HG03135 (cell line): Measurements from ENCODE around the gene ASB6.
A peak's percentile ranks its signal among the peaks of the same experiment; 100 is the strongest.

Experiments
- ATAC-seq: cut with Tn5 transposase; IDR thresholded peaks from one replicate; pipeline ENCODE4 v1.9.1; 2021; ENCODE audit warnings: mild to moderate bottlenecking, moderate library complexity; ENCODE audit not compliant: unreplicated experiment

Gene ASB6

DNA sequence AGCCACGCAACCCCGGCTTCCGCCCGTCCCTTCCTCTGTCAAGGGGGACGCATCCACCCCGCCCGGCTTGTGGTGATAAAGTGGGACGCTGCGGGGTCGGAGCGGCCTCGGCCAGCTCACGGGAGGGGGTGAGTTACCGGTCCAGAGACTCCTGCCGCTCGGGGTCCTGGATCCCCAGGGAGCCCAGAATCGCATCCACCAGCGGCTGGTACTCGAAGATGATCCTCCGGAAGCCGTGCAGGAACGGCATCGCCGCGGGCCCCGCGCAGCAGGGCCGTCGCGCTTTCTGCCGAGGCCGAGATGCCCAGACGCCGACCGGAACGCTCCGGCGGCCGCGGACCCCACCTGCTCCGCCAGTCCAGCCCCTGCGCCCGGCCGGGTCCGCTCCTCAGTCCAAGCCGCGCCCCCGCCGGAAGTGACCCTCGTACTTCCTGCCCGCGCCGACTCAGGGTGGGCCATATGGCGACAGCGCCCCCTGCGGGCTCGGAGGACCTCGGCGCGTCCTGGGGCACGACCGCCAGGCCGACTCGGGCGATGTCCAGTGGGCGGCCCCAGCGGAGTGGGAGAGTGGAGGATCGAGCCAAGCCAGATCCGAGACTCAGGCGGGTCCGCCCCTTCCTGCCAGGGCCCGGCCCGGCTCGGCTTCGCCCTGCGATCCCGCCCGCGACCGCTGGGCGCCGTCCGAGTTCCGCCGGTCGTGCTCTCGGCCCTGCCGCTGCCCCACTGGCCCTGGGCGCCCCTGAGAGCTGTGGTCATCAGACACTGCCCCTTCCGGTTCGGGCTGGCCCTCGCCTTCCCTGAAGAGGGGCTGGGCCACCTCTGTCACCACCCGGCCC is at the start of gene ASB6:
Gene ASB6, minus strand, starts transcription at position 402 of the 836 bp plus-strand sequence. Its CDS starts 152 bp downstream, at position 250.
- peak; percentile 82 for ATAC-seq

- no peak for ATAC-seq
Measured at GRCh38 chr9:129688285-129689043, 46.5 kb upstream of the ASB6 start.

DNA sequence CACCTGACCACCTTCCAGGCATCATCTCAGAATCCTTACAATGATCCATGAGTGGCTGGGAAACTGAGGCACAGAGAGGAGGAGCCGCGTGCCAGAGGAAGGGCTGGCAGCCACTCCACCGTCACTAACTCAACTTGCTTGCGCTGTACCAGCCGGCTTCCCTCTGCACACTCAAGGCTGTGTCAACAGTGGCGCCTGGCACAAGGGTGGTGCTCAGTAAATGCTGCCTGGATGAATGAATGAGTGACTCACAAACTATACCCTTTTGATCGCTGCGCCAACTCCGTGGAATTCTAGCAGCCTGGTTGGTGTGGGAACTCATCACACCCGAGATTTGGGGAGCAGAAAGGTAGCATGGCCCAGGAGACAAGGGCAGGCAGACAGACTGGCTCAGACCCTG is 45.4 kb upstream of the ASB6 start:
- no peak for ATAC-seq

GRCh38 chr9:129686736-129687135 is 44.8 kb upstream of the ASB6 start:
- no peak for ATAC-seq

GRCh38 chr9:129685933-129686259 is 43.9 kb upstream of the ASB6 start:
- no peak for ATAC-seq

DNA sequence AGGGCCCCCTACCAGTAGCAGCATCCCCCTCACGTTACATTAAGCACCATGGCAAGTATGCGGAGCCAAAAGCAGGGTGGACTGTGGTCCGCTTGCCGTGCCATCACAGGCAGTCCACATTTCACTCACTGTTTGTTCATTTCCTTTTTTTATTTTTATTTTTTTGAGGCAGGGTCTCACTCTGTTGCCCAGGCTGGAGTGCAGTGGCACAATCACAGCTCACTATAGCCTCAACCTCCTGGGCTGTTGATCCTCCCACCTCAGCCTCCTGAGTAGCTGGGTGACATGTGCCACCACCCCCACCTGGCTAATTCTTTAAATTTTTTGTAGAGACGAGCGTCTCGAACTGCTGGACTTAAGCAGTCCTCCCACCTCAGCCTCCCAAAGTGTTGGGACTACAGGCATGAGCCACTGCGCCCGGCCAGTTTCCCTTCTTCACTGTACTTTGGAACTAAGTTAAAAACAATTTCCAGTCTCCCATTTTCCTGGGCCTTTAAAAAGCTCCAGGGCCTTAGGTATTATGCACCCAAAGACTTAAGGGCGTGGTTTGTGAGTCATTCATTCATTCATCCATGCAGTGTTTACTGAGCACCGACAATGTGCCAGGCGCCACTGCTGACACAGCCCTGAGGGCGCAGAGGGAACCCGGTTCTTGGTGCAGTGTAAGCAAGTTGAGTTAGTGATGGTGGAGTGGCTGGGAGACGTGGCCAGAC is 43.4 kb upstream of the ASB6 start:
- no peak for ATAC-seq

- ATAC-seq, result no peak
Measured at GRCh38 chr9:129682381-129682780, 40.4 kb upstream of the ASB6 start.

DNA sequence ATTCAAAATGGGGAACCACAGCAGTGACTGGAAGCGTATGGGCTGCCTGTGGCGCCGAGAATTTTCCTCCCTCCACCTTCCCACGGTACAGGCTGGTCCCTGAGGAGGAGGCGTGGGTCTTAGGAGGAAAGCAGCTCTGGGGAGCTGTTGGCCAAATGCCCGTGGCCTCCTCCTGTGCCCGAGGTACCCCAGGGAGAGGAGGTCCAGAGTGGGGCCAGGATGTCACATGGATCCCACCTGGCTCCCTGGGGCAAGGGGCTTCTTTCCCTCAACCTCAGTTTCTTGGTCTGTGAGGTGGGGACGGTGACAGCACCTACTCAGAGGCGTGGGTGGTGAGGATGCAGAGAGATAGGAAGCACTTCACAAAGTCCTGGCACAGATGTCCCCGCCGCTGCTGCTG is 40.0 kb upstream of the ASB6 start:
- no peak for ATAC-seq

DNA sequence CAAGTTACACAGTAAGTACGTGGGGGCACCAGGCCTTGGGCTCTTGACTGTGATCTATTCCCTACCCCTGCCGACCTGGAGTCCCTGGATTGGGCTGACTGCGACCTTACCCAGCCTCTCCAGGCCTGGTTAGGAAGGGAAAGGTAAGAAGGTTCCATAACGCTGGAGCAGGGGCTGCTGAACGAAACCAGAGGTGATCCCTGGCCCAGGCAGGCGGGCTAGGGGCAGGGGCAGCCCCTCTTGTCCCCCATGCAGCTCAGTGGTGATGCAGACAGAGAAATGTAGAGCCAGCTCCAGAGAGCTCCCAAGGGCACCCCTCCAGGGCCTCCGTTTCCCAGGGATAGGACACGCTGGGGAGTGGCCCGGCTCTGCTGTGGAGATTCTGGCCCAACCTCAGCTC is 37.6 kb upstream of the ASB6 start:
- no peak for ATAC-seq

GRCh38 chr9:129678844-129679243 is 36.9 kb upstream of the ASB6 start:
- no peak for ATAC-seq

DNA sequence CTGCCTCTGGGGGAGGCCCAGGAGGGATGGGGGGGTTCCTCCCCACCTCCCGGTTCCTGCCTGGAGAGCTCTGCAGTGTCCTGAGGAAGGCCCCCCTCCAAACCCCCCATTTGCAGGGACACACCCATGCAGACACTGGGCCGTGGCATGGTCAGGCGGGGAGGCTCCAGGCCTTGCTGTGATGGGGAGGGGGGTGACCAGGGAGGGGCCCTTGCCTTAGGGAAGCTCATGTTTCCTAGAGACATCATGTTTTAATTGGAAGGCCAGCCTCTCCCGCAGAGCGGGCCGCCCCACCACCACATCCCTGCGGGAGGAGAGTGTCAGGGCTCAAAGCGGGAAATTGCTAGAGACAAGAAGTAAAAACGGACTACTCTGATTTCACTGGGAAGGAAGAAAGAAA is 35.5 kb upstream of the ASB6 start:
- no peak for ATAC-seq

DNA sequence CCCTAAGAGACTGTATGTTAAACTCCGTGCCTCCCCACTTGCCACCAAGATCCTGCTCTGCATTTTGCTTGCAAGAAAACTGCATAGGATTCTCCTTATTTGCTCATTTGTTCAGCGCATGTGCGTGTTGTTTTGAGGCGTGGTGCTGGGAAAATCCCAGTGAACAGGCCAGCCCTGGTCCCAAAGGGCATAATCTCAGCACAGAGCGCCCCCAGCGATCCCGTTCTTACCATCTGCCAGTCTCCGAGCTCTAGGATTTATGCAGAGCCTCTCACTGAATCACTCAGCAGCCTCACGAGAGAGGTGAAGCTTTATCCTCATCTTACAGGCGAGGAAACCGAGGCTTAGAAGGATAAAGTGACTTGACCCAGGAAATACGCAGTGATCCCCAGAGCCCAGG is 35.0 kb upstream of the ASB6 start:
- no peak for ATAC-seq

- no peak for ATAC-seq
Measured at GRCh38 chr9:129676287-129676686, 34.3 kb upstream of the ASB6 start.

- no peak for ATAC-seq
Measured at GRCh38 chr9:129675620-129676019, 33.7 kb upstream of the ASB6 start.

- ATAC-seq, result no peak
Measured at GRCh38 chr9:129674229-129674628, 32.3 kb upstream of the ASB6 start.

DNA sequence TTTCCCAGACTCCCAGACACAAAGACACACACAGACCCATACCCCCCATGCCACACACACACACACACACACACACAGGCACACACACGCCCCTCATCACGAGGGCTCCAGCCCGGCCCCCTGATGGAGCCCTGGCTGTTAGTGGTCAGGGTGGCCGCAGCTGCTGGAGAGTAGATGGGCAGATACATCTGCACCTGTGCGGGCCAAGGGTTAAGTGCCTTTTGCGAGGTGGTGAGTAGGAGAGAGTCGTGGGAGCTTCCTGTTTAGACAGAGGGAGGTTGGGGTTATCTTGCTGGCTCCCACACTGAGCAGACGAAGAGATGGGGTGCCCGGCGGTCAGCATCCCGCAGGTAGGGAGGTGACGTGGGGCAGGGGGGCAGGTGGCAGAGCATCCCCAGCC is 31.7 kb upstream of the ASB6 start:
- ATAC-seq, result no peak

DNA sequence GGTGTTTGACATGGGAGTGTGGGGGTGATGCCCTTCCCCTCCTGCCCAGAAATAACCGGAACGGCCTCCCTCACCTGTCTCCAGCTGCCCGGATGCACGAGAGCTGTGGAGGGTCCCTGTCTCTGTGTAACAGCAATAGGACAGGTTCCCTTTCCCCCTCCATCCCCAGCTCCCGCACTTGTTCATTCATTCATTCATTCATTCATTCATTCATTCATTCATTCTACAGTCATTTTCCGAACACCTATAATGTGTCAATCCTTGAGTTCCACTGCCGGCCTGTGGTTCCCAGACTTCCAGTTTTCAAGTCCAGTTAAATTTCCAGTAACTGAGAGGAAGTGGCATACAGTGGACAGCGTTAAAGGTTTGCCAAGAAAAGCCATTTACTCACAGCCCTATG is 30.8 kb upstream of the ASB6 start:
- ATAC-seq, result no peak

- no peak for ATAC-seq
Measured at GRCh38 chr9:129671519-129671918, 29.6 kb upstream of the ASB6 start.

- no peak for ATAC-seq
Measured at GRCh38 chr9:129671065-129671464, 29.1 kb upstream of the ASB6 start.

DNA sequence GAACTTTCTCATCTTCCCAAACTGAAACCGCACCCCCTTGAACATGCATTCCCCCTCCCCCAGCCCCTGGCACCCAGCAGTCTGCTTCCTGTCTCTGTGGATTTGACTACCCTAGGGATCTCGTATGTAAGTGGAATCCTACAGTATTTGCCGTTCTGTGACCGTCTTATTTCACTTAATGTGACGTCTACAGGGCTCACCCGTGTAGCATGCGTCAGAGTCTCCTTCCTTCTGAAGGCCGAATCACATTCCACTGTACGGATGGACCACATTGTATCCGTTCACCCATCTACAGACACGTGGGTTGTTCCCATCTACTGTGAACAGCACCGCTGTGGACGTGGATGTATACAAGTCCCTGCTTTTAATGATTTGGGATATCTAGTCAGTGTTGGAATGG is 28.0 kb upstream of the ASB6 start:
- ATAC-seq, result no peak

- no peak for ATAC-seq
Measured at GRCh38 chr9:129669141-129669718, 27.3 kb upstream of the ASB6 start.
